ENCODE data around the gene RASSF4. TPM values are rescaled to one million over a fixed set of nuclear protein-coding genes. Genes with fewer than 3 reads are reported as not detected.
A peak's percentile ranks its signal among the peaks of the same experiment; 100 is the strongest.

Gene RASSF4
- total and polyA plus RNA-seq, 4 donors: 8.2 to 26.9 (median 12.4) TPM

DNA sequence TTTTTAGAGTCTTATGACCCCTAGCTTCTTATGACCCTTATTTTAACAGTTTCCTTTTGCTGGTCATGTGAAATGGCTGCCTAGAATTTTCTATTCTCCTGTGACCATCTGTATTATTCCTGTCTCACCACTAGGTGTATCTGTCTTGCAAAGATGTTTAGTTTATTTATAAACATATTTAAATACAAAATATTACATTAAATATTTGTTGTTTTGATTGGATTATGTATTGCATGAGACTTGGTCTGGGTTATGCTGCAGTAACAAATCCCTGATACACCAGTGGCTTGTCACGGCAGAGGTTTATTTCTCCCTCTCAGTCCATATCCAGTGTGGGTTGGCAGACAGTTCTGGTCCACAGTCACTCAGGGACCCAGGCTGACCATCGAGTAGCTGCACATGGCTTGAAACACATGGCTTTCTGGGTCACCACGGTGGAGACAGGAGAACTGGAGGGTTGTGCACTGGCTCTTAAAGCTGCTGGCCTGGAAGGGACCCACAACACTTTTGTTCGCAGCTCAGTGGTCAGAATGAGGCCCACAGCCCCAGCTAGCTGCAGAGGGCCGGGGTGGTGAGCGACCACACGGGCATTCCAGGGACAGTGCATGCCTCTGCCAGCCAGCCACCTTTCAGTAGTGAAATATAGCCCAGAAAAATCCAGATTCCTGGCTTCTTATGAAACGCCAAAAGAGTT lies 7.4 kb downstream of the RASSF4 start:
- H3K27ac ChIP-seq (ENCODE audit: low read depth in 1 of 2, low read length in 2 of 2): peak overlapping the region; percentile 44 to 48

GRCh38 chr10:44967616-44968015 lies 8.0 kb downstream of the RASSF4 start:
- 79% methylated on average over 4 of the region's 4 CpGs for WGBS
- Histone ChIP-seq H3K36me3 (ENCODE audit: control insufficient read depth in 4 of 4, insufficient read depth in 3 of 4, low read depth in 1 of 4, low read length in 3 of 4) (no peaks in the 10 kb centered on the region), H3K9me3 (ENCODE audit: control insufficient read depth in 4 of 4, low read length in 3 of 4) (no peaks in the 10 kb centered on the region), H3K4me3 (ENCODE audit: low read depth in 1 of 3, low read length in 3 of 3) (no peak overlapping the region), H3K9ac (ENCODE audit: low read depth in 1 of 2, low read length in 2 of 2) (no peak overlapping the region), H3K27ac (ENCODE audit: low read depth in 1 of 2, low read length in 2 of 2) (peak overlapping the region; percentile 48 to 49), H3K27me3 (ENCODE audit: control insufficient read depth in 4 of 4, insufficient read depth in 4 of 4, low read length in 3 of 4) (no peaks in the 10 kb centered on the region), H3K4me1 (ENCODE audit: control insufficient read depth in 4 of 4, insufficient read depth in 4 of 4, low read length in 3 of 4) (peaks cover 2 to 31% (median 11%) of the 10 kb centered on the region in 4 donors)
- no peak for DNase-seq (ENCODE audit: low spot score)
- TF ChIP-seq, protein P1, sequence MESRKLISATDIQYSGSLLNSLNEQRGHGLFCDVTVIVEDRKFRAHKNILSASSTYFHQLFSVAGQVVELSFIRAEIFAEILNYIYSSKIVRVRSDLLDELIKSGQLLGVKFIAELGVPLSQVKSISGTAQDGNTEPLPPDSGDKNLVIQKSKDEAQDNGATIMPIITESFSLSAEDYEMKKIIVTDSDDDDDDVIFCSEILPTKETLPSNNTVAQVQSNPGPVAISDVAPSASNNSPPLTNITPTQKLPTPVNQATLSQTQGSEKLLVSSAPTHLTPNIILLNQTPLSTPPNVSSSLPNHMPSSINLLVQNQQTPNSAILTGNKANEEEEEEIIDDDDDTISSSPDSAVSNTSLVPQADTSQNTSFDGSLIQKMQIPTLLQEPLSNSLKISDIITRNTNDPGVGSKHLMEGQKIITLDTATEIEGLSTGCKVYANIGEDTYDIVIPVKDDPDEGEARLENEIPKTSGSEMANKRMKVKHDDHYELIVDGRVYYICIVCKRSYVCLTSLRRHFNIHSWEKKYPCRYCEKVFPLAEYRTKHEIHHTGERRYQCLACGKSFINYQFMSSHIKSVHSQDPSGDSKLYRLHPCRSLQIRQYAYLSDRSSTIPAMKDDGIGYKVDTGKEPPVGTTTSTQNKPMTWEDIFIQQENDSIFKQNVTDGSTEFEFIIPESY (IDR thresholded peaks at IDR 0.05): no peak
- TF ChIP-seq MAX (IDR thresholded peaks at IDR 0.05): peak; percentile 0

More for the DNA sequence above, 7.4 kb downstream of the RASSF4 start:
- Histone ChIP-seq H3K9ac (ENCODE audit: low read depth in 1 of 2, low read length in 2 of 2) (no peak overlapping the region), H3K4me1 (ENCODE audit: control insufficient read depth in 4 of 4, insufficient read depth in 4 of 4, low read length in 3 of 4) (peaks cover 2 to 31% (median 11%) of the 10 kb centered on the region in 4 donors), H3K36me3 (ENCODE audit: control insufficient read depth in 4 of 4, insufficient read depth in 3 of 4, low read depth in 1 of 4, low read length in 3 of 4) (no peaks in the 10 kb centered on the region), H3K27me3 (ENCODE audit: control insufficient read depth in 4 of 4, insufficient read depth in 4 of 4, low read length in 3 of 4) (no peaks in the 10 kb centered on the region), H3K4me3 (ENCODE audit: low read depth in 1 of 3, low read length in 3 of 3) (no peak overlapping the region), H3K9me3 (ENCODE audit: control insufficient read depth in 4 of 4, low read length in 3 of 4) (no peaks in the 10 kb centered on the region)
- TF ChIP-seq FOXA2 (IDR thresholded peaks at IDR 0.05): no peak
- TF ChIP-seq, protein P2, sequence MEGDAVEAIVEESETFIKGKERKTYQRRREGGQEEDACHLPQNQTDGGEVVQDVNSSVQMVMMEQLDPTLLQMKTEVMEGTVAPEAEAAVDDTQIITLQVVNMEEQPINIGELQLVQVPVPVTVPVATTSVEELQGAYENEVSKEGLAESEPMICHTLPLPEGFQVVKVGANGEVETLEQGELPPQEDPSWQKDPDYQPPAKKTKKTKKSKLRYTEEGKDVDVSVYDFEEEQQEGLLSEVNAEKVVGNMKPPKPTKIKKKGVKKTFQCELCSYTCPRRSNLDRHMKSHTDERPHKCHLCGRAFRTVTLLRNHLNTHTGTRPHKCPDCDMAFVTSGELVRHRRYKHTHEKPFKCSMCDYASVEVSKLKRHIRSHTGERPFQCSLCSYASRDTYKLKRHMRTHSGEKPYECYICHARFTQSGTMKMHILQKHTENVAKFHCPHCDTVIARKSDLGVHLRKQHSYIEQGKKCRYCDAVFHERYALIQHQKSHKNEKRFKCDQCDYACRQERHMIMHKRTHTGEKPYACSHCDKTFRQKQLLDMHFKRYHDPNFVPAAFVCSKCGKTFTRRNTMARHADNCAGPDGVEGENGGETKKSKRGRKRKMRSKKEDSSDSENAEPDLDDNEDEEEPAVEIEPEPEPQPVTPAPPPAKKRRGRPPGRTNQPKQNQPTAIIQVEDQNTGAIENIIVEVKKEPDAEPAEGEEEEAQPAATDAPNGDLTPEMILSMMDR (IDR thresholded peaks at IDR 0.05; ENCODE audit: low read depth, low read length, missing input control): no peak
- no peak for TF ChIP-seq EGR1 (IDR thresholded peaks at IDR 0.05; ENCODE audit: low read depth in 2 of 2)
- no peak for TF ChIP-seq YY1 (IDR thresholded peaks at IDR 0.05)
- no peak for TF ChIP-seq FOXA1 (IDR thresholded peaks at IDR 0.05)
- no peak for TF ChIP-seq JUND (IDR thresholded peaks at IDR 0.05)
- TF ChIP-seq NR2F2 (IDR thresholded peaks at IDR 0.05): no peak
- no peak for TF ChIP-seq ATF3 (IDR thresholded peaks at IDR 0.05)
- TF ChIP-seq MAX (IDR thresholded peaks at IDR 0.05): no peak
- no peak for TF ChIP-seq HNF4G (IDR thresholded peaks at IDR 0.05)
- no peak for DNase-seq (ENCODE audit: low spot score)
- 91% methylated on average over 8 of the region's 8 CpGs for WGBS

DNA sequence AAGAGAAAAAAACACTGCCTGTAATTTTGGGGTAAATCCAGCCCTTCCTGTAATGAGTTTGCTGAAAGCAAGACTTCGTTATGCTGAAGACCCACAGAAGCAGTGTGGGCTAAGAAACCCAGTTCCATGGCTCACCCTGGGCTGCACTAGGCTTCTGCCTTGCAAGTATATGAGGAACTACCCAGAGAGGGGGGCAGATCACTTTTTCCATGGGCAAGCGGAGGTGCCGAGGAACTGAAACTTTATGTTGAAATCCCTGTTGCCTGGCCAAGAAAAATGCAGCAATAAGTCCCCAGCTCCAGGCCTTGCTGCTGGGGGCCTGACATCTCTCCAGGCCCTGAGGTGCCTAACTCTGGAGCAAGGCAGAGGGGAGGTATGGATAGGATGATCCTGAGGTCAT lies 8.5 kb downstream of the RASSF4 start:
- Histone ChIP-seq H3K4me3 (ENCODE audit: low read depth in 1 of 3, low read length in 3 of 3) (no peak overlapping the region), H3K9me3 (ENCODE audit: control insufficient read depth in 4 of 4, low read length in 3 of 4) (no peaks in the 10 kb centered on the region), H3K36me3 (ENCODE audit: control insufficient read depth in 4 of 4, insufficient read depth in 3 of 4, low read depth in 1 of 4, low read length in 3 of 4) (no peaks in the 10 kb centered on the region), H3K27me3 (ENCODE audit: control insufficient read depth in 4 of 4, insufficient read depth in 4 of 4, low read length in 3 of 4) (no peaks in the 10 kb centered on the region), H3K9ac (ENCODE audit: low read depth in 1 of 2, low read length in 2 of 2) (no peak overlapping the region), H3K4me1 (ENCODE audit: control insufficient read depth in 4 of 4, insufficient read depth in 4 of 4, low read length in 3 of 4) (peaks cover 2 to 31% (median 11%) of the 10 kb centered on the region in 4 donors), H3K27ac (ENCODE audit: low read depth in 1 of 2, low read length in 2 of 2) (peak overlapping the region; percentile 48 to 49)
- WGBS: 21% methylated on average over 3 of the region's 3 CpGs
- no peak for DNase-seq (ENCODE audit: low spot score)
- TF ChIP-seq RAD21 (IDR thresholded peaks at IDR 0.05): no peak
- TF ChIP-seq RXRA (IDR thresholded peaks at IDR 0.05): peak in 1 of 2 donors; percentile 26
- peak in 1 of 2 donors; percentile 33 for TF ChIP-seq EGR1 (IDR thresholded peaks at IDR 0.05; ENCODE audit: low read depth in 2 of 2)
- TF ChIP-seq TAF1 (conservative IDR thresholded peaks at IDR 0.05): no peak
- TF ChIP-seq GABPA (IDR thresholded peaks at IDR 0.05 in 1 of 2, conservative IDR thresholded peaks at IDR 0.05 in 1 of 2): no peak
- no peak for TF ChIP-seq FOXA2 (IDR thresholded peaks at IDR 0.05)
- no peak for TF ChIP-seq SP1 (IDR thresholded peaks at IDR 0.05)
- TF ChIP-seq, protein P2 (IDR thresholded peaks at IDR 0.05; ENCODE audit: low read depth, low read length, missing input control): no peak
- no peak for TF ChIP-seq HNF4A (conservative IDR thresholded peaks at IDR 0.05)
- no peak for TF ChIP-seq YY1 (IDR thresholded peaks at IDR 0.05)
- no peak for TF ChIP-seq NR2F2 (IDR thresholded peaks at IDR 0.05)
- no peak for TF ChIP-seq MAX (IDR thresholded peaks at IDR 0.05)
